Ishikawa (cell line): ENCODE results near the gene MS4A14.

ENCODE experiments used
- CEBPB ChIP-seq: IDR thresholded peaks from 2 replicates; pipeline ENCODE4 v1.6.1; 2012
- CREB1 ChIP-seq: IDR thresholded peaks from 2 replicates; pipeline ENCODE4 v1.6.1; 2012; ENCODE audit warnings: low read depth
- EGR1 ChIP-seq: IDR thresholded peaks from 2 replicates; pipeline ENCODE4 v1.6.1; 2012
- EP300 ChIP-seq: IDR thresholded peaks from 2 replicates; pipeline ENCODE4 v1.6.1; 2012; ENCODE audit warnings: borderline replicate concordance
- FOXM1 ChIP-seq: IDR thresholded peaks from 2 replicates; pipeline ENCODE4 v1.6.1; 2012; ENCODE audit warnings: low read depth, borderline replicate concordance
- MAX ChIP-seq: IDR thresholded peaks from 2 replicates; pipeline ENCODE4 v1.6.1; 2012
- NFIC ChIP-seq: IDR thresholded peaks from 2 replicates; pipeline ENCODE4 v1.6.1; 2012
- RAD21 ChIP-seq: IDR thresholded peaks from 2 replicates; pipeline ENCODE4 v1.6.1; 2012; ENCODE audit warnings: low read depth
- REST ChIP-seq: IDR thresholded peaks from 2 replicates; pipeline ENCODE4 v1.6.1; 2012; ENCODE audit warnings: low read depth, mild to moderate bottlenecking
- TAF1 ChIP-seq: IDR thresholded peaks from 2 replicates; pipeline ENCODE4 v1.6.1; 2012; ENCODE audit warnings: low read depth, mild to moderate bottlenecking
- TCF12 ChIP-seq: IDR thresholded peaks from 2 replicates; pipeline ENCODE4 v1.6.1; 2012; ENCODE audit warnings: low read depth
- TEAD4 ChIP-seq: IDR thresholded peaks from 2 replicates; pipeline ENCODE4 v1.6.1; 2012
- YY1 ChIP-seq: IDR thresholded peaks from 2 replicates; pipeline ENCODE4 v1.6.1; 2012; ENCODE audit warnings: low read depth
- ZBTB7A ChIP-seq: IDR thresholded peaks from 2 replicates; pipeline ENCODE4 v1.6.1; 2012; ENCODE audit warnings: low read depth
- TF ChIP-seq, protein P1 (sequence below): IDR thresholded peaks from 2 replicates; pipeline ENCODE4 v1.6.1; 2012

MS4A14 gene

DNA sequence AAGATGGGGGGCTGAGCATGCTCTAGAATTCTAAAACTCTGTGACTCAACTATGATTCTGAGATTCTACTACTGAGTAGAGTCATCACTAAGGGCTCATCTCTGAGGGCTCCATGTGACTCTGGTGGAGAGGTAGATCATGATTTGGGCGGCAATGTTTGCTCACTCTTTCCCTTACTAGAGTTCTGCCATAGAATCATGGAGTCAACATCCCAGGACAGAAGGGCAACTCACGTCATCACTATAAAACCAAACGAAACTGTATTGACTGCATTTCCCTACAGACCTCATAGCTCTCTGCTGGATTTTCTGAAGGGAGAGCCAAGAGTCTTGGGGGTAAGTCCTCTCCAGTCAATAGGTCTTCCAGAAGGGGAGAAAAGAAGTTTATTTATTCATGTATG lies at the start of gene MS4A14:
Gene MS4A14 (plus strand): TSS at position 78 of the 400 bp plus-strand sequence. CDS start 120 bp downstream, at position 198.
- no peak for TF ChIP-seq RAD21
- TF ChIP-seq, protein P1, sequence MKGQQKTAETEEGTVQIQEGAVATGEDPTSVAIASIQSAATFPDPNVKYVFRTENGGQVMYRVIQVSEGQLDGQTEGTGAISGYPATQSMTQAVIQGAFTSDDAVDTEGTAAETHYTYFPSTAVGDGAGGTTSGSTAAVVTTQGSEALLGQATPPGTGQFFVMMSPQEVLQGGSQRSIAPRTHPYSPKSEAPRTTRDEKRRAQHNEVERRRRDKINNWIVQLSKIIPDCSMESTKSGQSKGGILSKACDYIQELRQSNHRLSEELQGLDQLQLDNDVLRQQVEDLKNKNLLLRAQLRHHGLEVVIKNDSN, result no peak
- TF ChIP-seq TEAD4, result no peak
- no peak for TF ChIP-seq CREB1
- TF ChIP-seq ZBTB7A, result no peak
- TF ChIP-seq FOXM1, result no peak
- no peak for TF ChIP-seq TCF12
- TF ChIP-seq YY1, result no peak
- no peak for TF ChIP-seq MAX
- no peak for TF ChIP-seq EGR1
- no peak for TF ChIP-seq TAF1
- TF ChIP-seq CEBPB, result no peak
- TF ChIP-seq NFIC, result no peak
- no peak for TF ChIP-seq EP300
- no peak for TF ChIP-seq REST

DNA sequence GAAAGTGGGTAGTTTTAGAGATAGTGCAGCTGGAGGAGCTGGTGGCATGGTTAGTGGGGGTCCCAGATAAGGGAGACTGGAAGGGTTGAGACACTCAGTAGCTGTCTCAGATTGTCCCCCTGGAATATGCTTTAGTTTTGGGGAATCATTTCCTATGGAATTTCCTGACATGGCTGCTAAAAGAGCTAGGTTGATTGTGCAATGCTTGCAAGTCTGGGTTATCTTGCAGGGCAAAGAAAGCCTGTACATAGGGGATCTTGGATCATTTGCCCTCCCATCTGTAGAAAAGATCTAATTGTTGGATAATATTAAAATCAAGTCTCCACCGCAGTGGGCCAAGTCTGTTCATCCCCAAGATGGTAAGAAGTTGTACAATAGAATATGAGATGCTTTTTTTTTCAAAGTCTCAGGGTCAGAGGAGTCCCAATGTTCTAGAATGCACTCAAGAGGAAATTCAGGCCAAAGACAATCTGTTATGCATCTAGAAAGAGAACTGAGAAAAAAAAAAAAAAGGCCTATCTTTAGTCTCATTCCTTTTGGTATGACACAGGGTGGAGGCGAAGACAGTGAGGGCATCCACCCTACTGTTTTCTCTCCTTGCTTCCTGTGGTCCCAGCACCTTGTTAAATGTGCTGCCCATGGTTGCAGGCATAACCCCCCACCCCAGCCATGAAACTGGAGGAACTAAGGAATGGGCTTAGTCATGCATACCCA lies 49.0 kb upstream of the MS4A14 start:
- TF ChIP-seq RAD21 (no peak), TAF1 (no peak), CREB1 (no peak), TEAD4 (no peak), NFIC (no peak), ZBTB7A (no peak), YY1 (no peak), FOXM1 (no peak)

DNA sequence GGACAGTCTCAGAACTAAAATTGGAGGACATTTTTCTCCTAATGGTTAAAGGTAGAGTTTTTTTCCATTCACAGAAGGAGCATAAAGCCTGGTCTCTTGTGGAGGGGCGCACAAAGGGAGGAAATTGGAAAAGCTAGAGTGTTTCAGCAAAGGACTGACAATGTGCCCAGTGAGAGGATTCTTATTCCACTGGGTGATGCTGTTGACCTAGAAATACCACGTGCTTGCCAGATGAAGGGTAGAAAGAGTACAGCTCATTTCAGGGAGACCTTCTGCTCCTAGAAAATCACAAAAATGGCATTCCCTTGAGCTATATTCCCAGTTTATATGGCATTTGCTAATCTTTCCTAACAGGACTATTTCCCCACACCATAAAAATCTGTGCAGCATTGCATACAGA lies 48.1 kb upstream of the MS4A14 start:
- TF ChIP-seq TEAD4 (no peak), EGR1 (no peak), CREB1 (no peak)

DNA sequence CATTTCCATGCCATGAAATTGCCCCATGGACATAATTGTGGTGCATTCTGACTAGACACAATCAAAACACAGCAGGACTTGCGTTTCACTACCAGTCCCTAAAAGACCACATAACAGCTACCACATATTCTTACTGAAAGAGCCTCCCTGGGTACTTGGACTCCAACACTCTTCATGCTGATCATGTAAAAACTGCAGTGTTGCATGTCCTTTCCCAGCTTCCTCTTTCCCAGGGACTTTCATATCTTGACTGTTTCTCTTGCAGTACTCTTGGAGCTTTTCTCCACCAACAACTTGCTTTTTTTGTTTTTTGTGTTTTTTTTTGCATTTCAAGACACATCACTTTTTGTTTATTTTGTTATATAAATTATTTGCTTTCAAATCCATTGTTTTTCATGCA lies 46.3 kb upstream of the MS4A14 start:
- TF ChIP-seq YY1 (no peak), REST (no peak)

DNA sequence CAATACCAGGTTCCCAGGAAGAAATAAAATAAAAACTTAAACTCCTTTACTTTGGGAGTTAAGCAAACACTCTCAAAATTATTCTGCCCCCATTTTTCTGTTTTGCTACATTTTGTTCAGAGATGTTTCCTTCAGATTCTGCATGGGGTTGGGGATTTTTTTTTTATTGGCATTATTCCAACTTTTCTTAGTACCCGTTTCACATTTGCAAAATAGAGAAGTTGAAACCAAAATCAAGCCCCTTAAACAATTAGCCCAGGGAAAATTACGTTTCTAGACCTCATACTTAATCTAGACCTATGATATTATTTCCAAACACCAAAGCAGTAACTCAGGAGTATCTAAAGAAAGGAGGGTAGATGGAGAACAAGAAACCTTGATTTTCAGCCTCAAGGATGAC lies 38.5 kb upstream of the MS4A14 start:
- TF ChIP-seq MAX, result no peak
- TF ChIP-seq FOXM1, result no peak
- TF ChIP-seq, protein P1, result no peak
- no peak for TF ChIP-seq TAF1
- no peak for TF ChIP-seq ZBTB7A
- no peak for TF ChIP-seq TEAD4

- TF ChIP-seq TCF12 (no peak), FOXM1 (no peak), TEAD4 (no peak), CEBPB (no peak), EGR1 (no peak), MAX (no peak), NFIC (no peak), YY1 (no peak), TAF1 (no peak), REST (no peak), CREB1 (no peak), EP300 (no peak), ZBTB7A (no peak), RAD21 (no peak)
- TF ChIP-seq, protein P1, result no peak
These were observed 35.6 kb upstream of the MS4A14 start for GRCh38 chr11:60360621-60361020.
